CD1c-positive myeloid dendritic cell (primary cell): ENCODE measurements around the gene POLR2L.

Source experiments
- DNase-seq: peaks from one replicate; pipeline ENCODE4 v3.0.0-alpha.2; 2016; ENCODE audit errors: extremely low spot score

The POLR2L gene

GRCh38 chr11:826836-827145 lies 15.5 kb downstream of the POLR2L start:
- no peak for DNase-seq

GRCh38 chr11:826227-826621 lies 16.1 kb downstream of the POLR2L start:
- DNase-seq, result no peak

- no peak for DNase-seq
Measured at GRCh38 chr11:825366-826226, 16.7 kb downstream of the POLR2L start.

GRCh38 chr11:824942-825341 lies 17.4 kb downstream of the POLR2L start:
- DNase-seq, result no peak

- no peak for DNase-seq
Measured at GRCh38 chr11:824292-824880, 17.9 kb downstream of the POLR2L start.

- no peak for DNase-seq
Measured at GRCh38 chr11:823441-824291, 18.7 kb downstream of the POLR2L start.

- DNase-seq, result peak; percentile 54
Measured at GRCh38 chr11:821512-822371, 20.6 kb downstream of the POLR2L start.

- peak; percentile 82 for DNase-seq
Measured at GRCh38 chr11:820655-821511, 21.4 kb downstream of the POLR2L start.

GRCh38 chr11:819943-820649 lies 22.2 kb downstream of the POLR2L start:
- DNase-seq, result peak; percentile 94

- DNase-seq, result peak; percentile 94
Measured at GRCh38 chr11:819129-819931, 23.0 kb downstream of the POLR2L start.

GRCh38 chr11:818396-819128 lies 23.8 kb downstream of the POLR2L start, which contains the start of gene PNPLA2:
PNPLA2 (plus strand) TSS chr11:818914; CDS start chr11:819719, 805 bp downstream.
- peak; percentile 24 for DNase-seq

GRCh38 chr11:816433-816779 lies 25.9 kb downstream of the POLR2L start:
- no peak for DNase-seq

GRCh38 chr11:815675-816432 lies 26.5 kb downstream of the POLR2L start:
- no peak for DNase-seq

- DNase-seq, result no peak
Measured at GRCh38 chr11:813456-814096, 28.8 kb downstream of the POLR2L start.

- no peak for DNase-seq
Measured at GRCh38 chr11:813072-813455, 29.3 kb downstream of the POLR2L start.

- no peak for DNase-seq
Measured at GRCh38 chr11:812390-812789, 29.9 kb downstream of the POLR2L start.
